Measurements from ENCODE around the gene MAP6D1.

DNA sequence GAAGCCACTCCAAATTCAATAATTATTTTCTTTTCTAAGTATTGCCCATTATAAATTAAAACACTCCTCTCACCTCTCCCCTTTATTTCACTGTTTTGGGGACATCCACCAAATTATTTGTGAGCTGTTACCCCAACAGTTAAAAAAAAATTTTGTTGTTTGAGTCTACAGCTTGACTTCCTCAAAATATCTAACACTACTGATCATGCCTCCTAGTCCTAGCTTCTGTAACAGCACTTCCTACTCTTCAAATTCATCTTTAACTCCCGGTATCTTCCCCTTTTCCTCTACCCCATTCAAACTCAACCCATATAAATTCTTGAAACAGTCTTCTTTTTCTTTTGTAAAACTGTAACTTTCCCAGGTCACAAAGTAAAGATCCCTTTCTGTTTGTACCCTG, 43.4 kb upstream of the MAP6D1 start:
- TF ChIP-seq, protein P1, sequence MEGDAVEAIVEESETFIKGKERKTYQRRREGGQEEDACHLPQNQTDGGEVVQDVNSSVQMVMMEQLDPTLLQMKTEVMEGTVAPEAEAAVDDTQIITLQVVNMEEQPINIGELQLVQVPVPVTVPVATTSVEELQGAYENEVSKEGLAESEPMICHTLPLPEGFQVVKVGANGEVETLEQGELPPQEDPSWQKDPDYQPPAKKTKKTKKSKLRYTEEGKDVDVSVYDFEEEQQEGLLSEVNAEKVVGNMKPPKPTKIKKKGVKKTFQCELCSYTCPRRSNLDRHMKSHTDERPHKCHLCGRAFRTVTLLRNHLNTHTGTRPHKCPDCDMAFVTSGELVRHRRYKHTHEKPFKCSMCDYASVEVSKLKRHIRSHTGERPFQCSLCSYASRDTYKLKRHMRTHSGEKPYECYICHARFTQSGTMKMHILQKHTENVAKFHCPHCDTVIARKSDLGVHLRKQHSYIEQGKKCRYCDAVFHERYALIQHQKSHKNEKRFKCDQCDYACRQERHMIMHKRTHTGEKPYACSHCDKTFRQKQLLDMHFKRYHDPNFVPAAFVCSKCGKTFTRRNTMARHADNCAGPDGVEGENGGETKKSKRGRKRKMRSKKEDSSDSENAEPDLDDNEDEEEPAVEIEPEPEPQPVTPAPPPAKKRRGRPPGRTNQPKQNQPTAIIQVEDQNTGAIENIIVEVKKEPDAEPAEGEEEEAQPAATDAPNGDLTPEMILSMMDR (IDR thresholded peaks at IDR 0.05): no peak
- TF ChIP-seq EZH2 (IDR thresholded peaks at IDR 0.05; ENCODE audit: borderline replicate concordance, insufficient read depth, low read depth, low read length, poor library complexity, severe bottlenecking): no peak
